Mesothelial cell of epicardium (in vitro differentiated cells): ENCODE measurements around the gene GRIA4. TPM values are rescaled to one million over a fixed set of nuclear protein-coding genes. Genes with fewer than 3 reads are reported as not detected.

Experiments used
- DNase-seq, 2 experiments: peaks; one replicate each; pipeline ENCODE4 v3.0.0; 2021; ENCODE audit warnings: low spot score in 2 of 2; ENCODE audit not compliant: unreplicated experiment in 2 of 2
- H3K27ac Mint-ChIP-seq: 2 replicates; pipeline ENCODE4 v1.8.0; 2021; ENCODE audit warnings: mixed read lengths
- H3K27me3 Mint-ChIP-seq: 2 replicates; pipeline ENCODE4 v1.8.0; 2021; ENCODE audit warnings: low read depth, mixed read lengths
- H3K36me3 Mint-ChIP-seq: 2 replicates; pipeline ENCODE4 v1.8.0; 2021; ENCODE audit warnings: mixed read lengths
- H3K4me1 Mint-ChIP-seq: 2 replicates; pipeline ENCODE4 v1.8.0; 2021; ENCODE audit warnings: mixed read lengths
- H3K4me3 Mint-ChIP-seq: 2 replicates; pipeline ENCODE4 v1.8.0; 2021; ENCODE audit warnings: mild to moderate bottlenecking, moderate library complexity, mixed read lengths
- H3K9me3 Mint-ChIP-seq: 2 replicates; pipeline ENCODE4 v1.8.0; 2021; ENCODE audit warnings: mixed read lengths
- total RNA-seq: library from RNA; stranded (reverse); gene quantifications from 3 replicates; pipeline ENCODE4 v1.2.1, GENCODE V29; 2021
- TF ChIP-seq, protein P1 (sequence below): fragments of 200-600 bp; sonication (generic); IDR thresholded peaks from one replicate; pipeline ENCODE4 v1.5.0; 2021; ENCODE audit warnings: antibody characterized with exemption; ENCODE audit not compliant: unreplicated experiment

The GRIA4 gene
- total RNA-seq, 1 donor from 2014 or later, result 156 TPM

DNA sequence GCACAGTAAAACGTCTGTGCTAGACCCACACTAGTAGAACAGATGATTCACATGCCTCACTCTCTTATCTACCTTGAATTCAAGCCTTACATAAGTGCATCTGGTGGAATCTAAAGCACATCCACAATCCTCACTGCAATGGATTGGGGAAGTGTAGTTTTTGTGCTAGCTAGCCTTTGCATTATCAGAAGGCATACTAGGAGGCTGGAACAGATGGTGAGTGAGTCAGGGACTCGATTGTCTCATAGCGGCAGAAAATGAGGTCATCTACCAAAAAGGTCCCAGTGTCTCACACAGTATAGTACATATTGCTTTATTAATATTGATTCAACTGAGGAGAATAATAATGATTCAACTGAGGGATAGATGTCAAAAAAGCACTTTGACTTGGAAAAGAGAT is 402.9 kb downstream of the GRIA4 start:
- peaks cover 8% of the 10 kb centered on the region for H3K9me3 Mint-ChIP-seq
- H3K4me3 Mint-ChIP-seq, result no peak overlapping the region
- H3K27ac Mint-ChIP-seq, result no peak overlapping the region
- TF ChIP-seq, protein P1, sequence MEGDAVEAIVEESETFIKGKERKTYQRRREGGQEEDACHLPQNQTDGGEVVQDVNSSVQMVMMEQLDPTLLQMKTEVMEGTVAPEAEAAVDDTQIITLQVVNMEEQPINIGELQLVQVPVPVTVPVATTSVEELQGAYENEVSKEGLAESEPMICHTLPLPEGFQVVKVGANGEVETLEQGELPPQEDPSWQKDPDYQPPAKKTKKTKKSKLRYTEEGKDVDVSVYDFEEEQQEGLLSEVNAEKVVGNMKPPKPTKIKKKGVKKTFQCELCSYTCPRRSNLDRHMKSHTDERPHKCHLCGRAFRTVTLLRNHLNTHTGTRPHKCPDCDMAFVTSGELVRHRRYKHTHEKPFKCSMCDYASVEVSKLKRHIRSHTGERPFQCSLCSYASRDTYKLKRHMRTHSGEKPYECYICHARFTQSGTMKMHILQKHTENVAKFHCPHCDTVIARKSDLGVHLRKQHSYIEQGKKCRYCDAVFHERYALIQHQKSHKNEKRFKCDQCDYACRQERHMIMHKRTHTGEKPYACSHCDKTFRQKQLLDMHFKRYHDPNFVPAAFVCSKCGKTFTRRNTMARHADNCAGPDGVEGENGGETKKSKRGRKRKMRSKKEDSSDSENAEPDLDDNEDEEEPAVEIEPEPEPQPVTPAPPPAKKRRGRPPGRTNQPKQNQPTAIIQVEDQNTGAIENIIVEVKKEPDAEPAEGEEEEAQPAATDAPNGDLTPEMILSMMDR, result no peak
- peaks cover 34% of the 10 kb centered on the region for H3K36me3 Mint-ChIP-seq
- DNase-seq, result no peak
- peaks cover 14% of the 10 kb centered on the region for H3K4me1 Mint-ChIP-seq
- H3K27me3 Mint-ChIP-seq, result no peaks in the 10 kb centered on the region

DNA sequence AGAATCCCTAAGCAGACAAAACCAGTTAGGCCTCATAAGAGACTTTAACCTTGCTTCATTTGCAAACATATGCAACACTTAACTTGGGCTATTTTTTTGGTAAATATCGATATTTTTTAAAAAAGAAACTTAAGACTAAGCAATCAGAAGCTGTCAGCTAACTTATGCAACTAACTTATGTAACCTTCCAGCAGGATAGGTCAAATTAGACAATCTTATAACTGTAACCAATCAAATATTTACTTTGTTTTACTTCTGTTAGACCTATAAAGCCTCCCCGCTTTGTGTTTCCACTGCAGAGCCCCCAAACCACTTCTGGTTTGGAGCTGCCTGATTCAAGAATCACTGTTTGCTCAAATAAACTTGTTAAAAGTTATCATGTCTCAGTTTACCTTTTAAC is 404.2 kb downstream of the GRIA4 start:
- H3K36me3 Mint-ChIP-seq, result peaks cover 22% of the 10 kb centered on the region
- H3K9me3 Mint-ChIP-seq, result peaks cover 4% of the 10 kb centered on the region
- no peak overlapping the region for H3K4me3 Mint-ChIP-seq
- TF ChIP-seq, protein P1, result no peak
- H3K27me3 Mint-ChIP-seq, result no peaks in the 10 kb centered on the region
- DNase-seq, result no peak
- no peak overlapping the region for H3K27ac Mint-ChIP-seq
- peaks cover 18% of the 10 kb centered on the region for H3K4me1 Mint-ChIP-seq

DNA sequence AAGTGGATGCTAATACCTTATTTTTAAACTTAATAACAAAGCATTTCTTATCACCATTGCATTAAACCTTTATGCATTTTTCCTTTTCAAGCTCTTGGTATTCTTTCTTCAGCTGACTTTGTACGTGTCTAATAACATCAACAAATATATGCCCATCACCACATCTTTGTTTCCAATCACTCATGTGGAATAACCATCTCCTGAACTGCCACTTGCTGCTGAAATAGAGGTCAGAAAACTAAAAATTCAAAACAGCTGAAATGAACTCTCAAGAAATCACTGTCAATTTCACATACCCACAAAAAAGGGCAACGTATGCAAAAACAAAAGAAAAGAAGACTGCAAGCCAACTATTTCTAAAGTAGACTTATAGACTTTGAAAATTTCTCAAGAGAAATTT is 404.7 kb downstream of the GRIA4 start:
- H3K27me3 Mint-ChIP-seq, result no peaks in the 10 kb centered on the region
- H3K36me3 Mint-ChIP-seq, result peaks cover 19% of the 10 kb centered on the region
- H3K4me3 Mint-ChIP-seq, result no peak overlapping the region
- peaks cover 3% of the 10 kb centered on the region for H3K9me3 Mint-ChIP-seq
- no peak for DNase-seq
- H3K4me1 Mint-ChIP-seq, result peaks cover 21% of the 10 kb centered on the region
- TF ChIP-seq, protein P1, result no peak
- no peak overlapping the region for H3K27ac Mint-ChIP-seq

DNA sequence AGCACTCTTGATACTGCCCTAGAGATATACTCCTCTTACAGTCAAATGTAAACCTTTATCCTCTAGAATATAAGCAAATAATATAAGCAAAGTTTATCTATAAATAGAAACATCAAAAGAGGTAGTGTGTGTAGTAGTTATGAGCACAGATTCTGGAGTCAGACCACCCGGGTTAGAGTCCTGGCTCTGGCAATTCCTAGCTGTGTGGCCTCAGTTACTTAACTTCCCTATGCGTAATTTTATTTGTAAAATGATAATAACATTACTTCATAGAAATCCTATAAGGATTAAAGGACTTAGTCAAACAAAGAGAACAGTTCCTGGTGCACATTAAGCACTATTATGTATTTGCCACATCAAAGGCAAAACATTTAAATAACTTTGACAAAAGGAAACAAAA is 405.2 kb downstream of the GRIA4 start:
- Mint-ChIP-seq H3K9me3 (no peaks in the 10 kb centered on the region), H3K36me3 (peaks cover 17% of the 10 kb centered on the region), H3K4me1 (peaks cover 26% of the 10 kb centered on the region), H3K27me3 (no peaks in the 10 kb centered on the region), H3K4me3 (no peak overlapping the region), H3K27ac (no peak overlapping the region)
- DNase-seq, result no peak
- TF ChIP-seq, protein P1, result no peak

DNA sequence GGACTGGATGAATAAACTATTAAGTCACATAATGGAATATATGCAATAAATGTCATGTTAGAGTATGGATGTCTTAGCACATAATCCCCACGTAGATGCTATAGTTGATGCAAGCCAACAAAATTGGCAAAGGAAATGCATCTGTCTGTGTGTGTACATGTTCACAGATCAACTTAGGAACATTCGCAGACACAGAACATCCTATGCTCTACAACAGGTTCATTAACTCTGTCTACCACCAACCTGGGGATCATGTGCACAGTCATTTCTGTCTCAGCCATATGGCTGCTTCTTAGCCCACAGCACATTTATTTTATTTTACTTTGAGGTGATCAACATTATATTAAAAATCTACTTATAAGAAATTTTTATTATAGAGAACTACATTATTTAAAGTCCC is 407.2 kb downstream of the GRIA4 start:
- no peaks in the 10 kb centered on the region for H3K27me3 Mint-ChIP-seq
- peaks cover 4% of the 10 kb centered on the region for H3K36me3 Mint-ChIP-seq
- no peak overlapping the region for H3K4me3 Mint-ChIP-seq
- DNase-seq, result no peak
- H3K4me1 Mint-ChIP-seq, result peaks cover 39% of the 10 kb centered on the region
- H3K27ac Mint-ChIP-seq, result no peak overlapping the region
- no peaks in the 10 kb centered on the region for H3K9me3 Mint-ChIP-seq
- TF ChIP-seq, protein P1, result no peak
